HG03060 (cell line): ENCODE data around the gene MINDY3.

Source experiments
- ATAC-seq: cut with Tn5 transposase; IDR thresholded peaks from one replicate; pipeline ENCODE4 v1.9.1; 2021; ENCODE audit warnings: low read depth, moderate number of reproducible peaks; ENCODE audit not compliant: unreplicated experiment

Gene MINDY3

DNA sequence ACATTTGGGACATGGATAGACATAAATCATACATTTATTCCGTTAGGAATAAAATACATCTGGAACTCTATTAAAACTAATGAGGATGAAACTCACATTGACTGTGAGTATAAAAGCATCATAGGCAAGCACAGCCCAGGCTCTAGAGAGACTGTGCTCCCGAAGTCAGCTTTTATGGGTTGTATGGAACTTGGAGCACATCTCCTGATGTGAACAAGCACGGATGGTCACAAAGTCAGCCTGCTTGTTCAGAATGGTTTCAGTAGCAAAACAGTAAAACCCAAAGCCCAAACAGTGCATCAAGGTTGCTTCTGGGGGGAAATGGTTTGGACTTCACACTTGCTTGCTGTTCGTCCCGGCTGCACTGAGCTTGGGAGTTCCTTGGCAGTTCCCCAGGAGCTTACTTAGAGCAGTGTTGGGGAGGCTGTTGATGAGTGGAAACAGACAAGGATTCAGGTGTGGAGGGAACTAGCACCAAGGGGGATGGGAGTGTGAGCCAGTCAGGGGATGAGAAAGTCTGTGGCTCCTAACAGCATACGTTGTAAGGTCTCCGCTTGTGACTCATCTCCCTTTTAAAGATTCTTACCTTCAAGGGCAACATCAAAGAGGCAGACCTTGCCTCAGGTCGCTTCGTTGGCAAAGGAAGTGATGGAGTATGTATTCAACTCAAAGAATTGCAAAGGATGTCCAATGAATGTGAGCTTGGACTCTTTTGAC, 120.9 kb downstream of the MINDY3 start:
- ATAC-seq = no peak

DNA sequence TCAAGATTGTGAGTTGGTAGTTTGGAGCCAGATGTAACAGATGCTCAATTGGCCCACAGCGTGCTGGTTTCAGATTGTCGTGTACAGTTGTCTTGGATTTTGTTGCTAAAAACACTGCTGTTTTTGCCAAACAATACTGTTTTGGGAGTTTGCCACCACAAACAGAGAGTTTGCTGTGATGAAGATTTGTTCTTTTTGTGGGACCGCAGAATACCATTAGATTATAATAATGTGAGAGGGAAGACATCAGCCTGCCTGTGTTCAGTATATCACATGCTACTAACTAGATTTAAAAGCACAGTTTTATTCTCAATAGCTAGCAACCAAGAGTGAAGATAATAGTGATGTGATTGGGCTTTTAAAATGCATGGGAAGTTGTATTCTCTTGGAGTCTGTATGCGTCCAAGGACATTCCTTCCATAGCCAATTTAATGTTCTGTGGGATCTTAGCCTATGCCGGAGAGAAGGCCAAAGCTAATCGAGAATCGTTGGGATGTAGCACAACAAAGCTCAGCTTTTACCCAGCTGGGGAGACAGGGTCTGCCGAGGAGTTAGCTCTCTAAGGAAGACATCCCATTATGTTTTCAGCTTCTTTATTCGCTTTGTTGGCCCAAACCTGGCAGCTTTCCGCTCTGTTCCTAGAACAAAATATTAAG, 121.9 kb downstream of the MINDY3 start:
- no peak for ATAC-seq

- no peak for ATAC-seq
These were observed 122.7 kb downstream of the MINDY3 start for GRCh38 chr10:15737656-15738055.

DNA sequence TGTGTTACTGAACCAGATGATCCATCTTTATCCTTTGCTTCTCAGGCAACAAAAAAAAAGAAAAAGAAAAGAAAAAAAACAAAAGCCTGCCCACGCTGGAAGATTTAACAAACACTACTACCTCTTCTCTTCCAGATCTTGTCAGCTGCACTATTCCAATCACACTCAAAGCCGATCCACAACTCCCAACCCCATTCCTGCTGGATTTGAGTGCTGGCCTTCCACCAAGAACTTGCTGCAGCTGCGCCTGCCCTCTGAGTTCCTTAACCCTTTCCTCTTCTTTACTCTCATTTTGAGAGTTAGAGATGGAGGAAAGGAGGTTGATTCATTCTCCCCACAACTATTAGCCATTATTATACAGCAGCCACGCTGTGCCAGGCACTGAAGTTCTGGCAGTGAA, 124.5 kb downstream of the MINDY3 start:
- no peak for ATAC-seq

GRCh38 chr10:15730341-15730740, 130.0 kb downstream of the MINDY3 start:
- no peak for ATAC-seq

- ATAC-seq = no peak
These were observed 130.4 kb downstream of the MINDY3 start for GRCh38 chr10:15729890-15730289.
